ENCODE results near the gene SCYL1.
A peak's percentile ranks its signal among the peaks of the same experiment; 100 is the strongest.

SCYL1 gene

GRCh38 chr11:65555693-65556231, 30.9 kb downstream of the SCYL1 start:
- Histone ChIP-seq H3K79me2 (ENCODE audit: insufficient read depth, low read depth) (no peaks in the 10 kb centered on the region), H3K36me3 (ENCODE audit: insufficient read depth) (no peaks in the 10 kb centered on the region), H3K27ac (no peak overlapping the region), H3K4me1 (ENCODE audit: low read depth, poor library complexity, severe bottlenecking) (peaks cover 74% of the 10 kb centered on the region), H2AFZ (ENCODE audit: low read depth) (no peak overlapping the region), H3K4me2 (no peak overlapping the region; the same call in 1 of the 2 replicates), H3K27me3 (ENCODE audit: insufficient read depth, low read depth) (no peaks in the 10 kb centered on the region), H4K20me1 (ENCODE audit: insufficient read depth) (no peaks in the 10 kb centered on the region), H3K4me3 (IDR thresholded peaks at IDR 0.05; ENCODE audit: insufficient read depth, low read depth, low read length) (no peak overlapping the region), H3K9ac (no peak overlapping the region)
- TF ChIP-seq CTCF (conservative IDR thresholded peaks at IDR 0.05; ENCODE audit: low read depth, low read length), result no peak

GRCh38 chr11:65556470-65557279, 31.8 kb downstream of the SCYL1 start:
- Histone ChIP-seq H2AFZ (ENCODE audit: low read depth) (no peak overlapping the region), H3K4me2 (no peak overlapping the region), H3K27ac (no peak overlapping the region)

GRCh38 chr11:65557280-65558001, 32.6 kb downstream of the SCYL1 start:
- Histone ChIP-seq H3K4me3 (IDR thresholded peaks at IDR 0.05; ENCODE audit: insufficient read depth, low read depth, low read length) (no peak overlapping the region), H4K20me1 (ENCODE audit: insufficient read depth) (no peaks in the 10 kb centered on the region), H3K27me3 (ENCODE audit: insufficient read depth, low read depth) (no peaks in the 10 kb centered on the region), H3K79me2 (ENCODE audit: insufficient read depth, low read depth) (no peaks in the 10 kb centered on the region), H3K36me3 (ENCODE audit: insufficient read depth) (no peaks in the 10 kb centered on the region), H3K9ac (no peak overlapping the region), H3K27ac (no peak overlapping the region), H2AFZ (ENCODE audit: low read depth) (no peak overlapping the region), H3K4me2 (no peak overlapping the region), H3K4me1 (ENCODE audit: low read depth, poor library complexity, severe bottlenecking) (peaks cover 60% of the 10 kb centered on the region)
- TF ChIP-seq CTCF (conservative IDR thresholded peaks at IDR 0.05; ENCODE audit: low read depth, low read length), result no peak

More at GRCh38 chr11:65556470-65557279, 31.8 kb downstream of the SCYL1 start:
- Histone ChIP-seq H3K4me3 (IDR thresholded peaks at IDR 0.05; ENCODE audit: insufficient read depth, low read depth, low read length) (no peak overlapping the region), H3K4me1 (ENCODE audit: low read depth, poor library complexity, severe bottlenecking) (peaks cover 68% of the 10 kb centered on the region), H4K20me1 (ENCODE audit: insufficient read depth) (no peaks in the 10 kb centered on the region), H3K79me2 (ENCODE audit: insufficient read depth, low read depth) (no peaks in the 10 kb centered on the region), H3K9ac (no peak overlapping the region), H3K36me3 (ENCODE audit: insufficient read depth) (no peaks in the 10 kb centered on the region), H3K27me3 (ENCODE audit: insufficient read depth, low read depth) (no peaks in the 10 kb centered on the region)
- no peak for TF ChIP-seq CTCF (conservative IDR thresholded peaks at IDR 0.05; ENCODE audit: low read depth, low read length)

GRCh38 chr11:65558002-65558929, 33.4 kb downstream of the SCYL1 start, which contains the start of gene LTBP3:
Gene LTBP3, minus strand, starts transcription at chr11:65558359. Its CDS starts 400 bp downstream, at chr11:65557959.
- Histone ChIP-seq H2AFZ (ENCODE audit: low read depth) (peak within 1 kb of the TSS; percentile 59), H3K27ac (no peak within 1 kb of the TSS), H3K9ac (peak within 1 kb of the TSS; percentile 52; the same call in 1 of the 2 replicates), H3K4me1 (ENCODE audit: low read depth, poor library complexity, severe bottlenecking) (peaks cover 54% of the 10 kb centered on the region), H4K20me1 (ENCODE audit: insufficient read depth) (no peaks in the 10 kb centered on the region), H3K27me3 (ENCODE audit: insufficient read depth, low read depth) (no peaks in the 10 kb centered on the region), H3K36me3 (ENCODE audit: insufficient read depth) (no peaks in the 10 kb centered on the region), H3K4me3 (IDR thresholded peaks at IDR 0.05; ENCODE audit: insufficient read depth, low read depth, low read length) (no peak within 1 kb of the TSS), H3K79me2 (ENCODE audit: insufficient read depth, low read depth) (no peaks in the 10 kb centered on the region), H3K4me2 (peak within 1 kb of the TSS; percentile 63)
- TF ChIP-seq CTCF (conservative IDR thresholded peaks at IDR 0.05; ENCODE audit: low read depth, low read length), result no peak
